ENCODE results near the gene CTU1.

Gene CTU1

GRCh38 chr19:51140441-51140840, 32.2 kb upstream of the CTU1 start:
- no peak overlapping the region for H3K4me3 ChIP-seq (ENCODE audit: low read depth, low read length)
- in situ Hi-C loops (cut with HindIII; ENCODE audit: low sequenced_read_pairs), result no loop called here

GRCh38 chr19:51139299-51140014, 31.2 kb upstream of the CTU1 start:
- no peak for DNase-seq (ENCODE audit: low read depth, low spot score)
- TF ChIP-seq CTCF (IDR thresholded peaks at IDR 0.05; ENCODE audit: low read depth, low read length), result no peak
- in situ Hi-C loops (cut with HindIII; ENCODE audit: low sequenced_read_pairs), result no loop called here
- no peak overlapping the region for H3K4me3 ChIP-seq (ENCODE audit: low read depth, low read length)

More at GRCh38 chr19:51140441-51140840, 32.2 kb upstream of the CTU1 start:
- TF ChIP-seq CTCF (IDR thresholded peaks at IDR 0.05; ENCODE audit: low read depth, low read length), result no peak
- DNase-seq (ENCODE audit: low read depth, low spot score), result no peak

DNA sequence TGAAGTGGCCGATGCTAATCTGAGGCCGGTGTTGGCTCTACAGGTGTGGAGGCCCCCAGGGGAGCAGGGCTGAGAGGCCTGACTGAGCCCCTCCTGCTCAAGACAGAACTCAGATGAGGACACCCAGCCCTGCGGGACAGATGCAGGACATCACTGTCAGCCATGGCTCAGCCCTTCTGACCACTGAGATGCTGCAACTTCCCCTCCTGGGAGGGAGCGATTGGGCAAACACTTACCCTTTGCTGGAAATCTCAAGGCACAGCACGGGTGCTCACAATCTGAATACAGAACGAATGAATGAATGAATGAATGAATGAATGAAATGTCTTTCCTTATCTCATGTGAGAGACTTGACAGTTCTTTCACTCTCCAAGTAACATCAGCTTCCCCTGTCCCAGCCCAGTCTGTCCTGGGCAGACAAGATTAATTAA, 30.4 kb upstream of the CTU1 start:
- no peak overlapping the region for H3K4me3 ChIP-seq (ENCODE audit: low read depth, low read length)
- no peak for DNase-seq (ENCODE audit: low read depth, low spot score)
- in situ Hi-C loops (cut with HindIII; ENCODE audit: low sequenced_read_pairs), result no loop called here
- TF ChIP-seq CTCF (IDR thresholded peaks at IDR 0.05; ENCODE audit: low read depth, low read length), result no peak

- no peak for TF ChIP-seq CTCF (IDR thresholded peaks at IDR 0.05; ENCODE audit: low read depth, low read length)
Observed at GRCh38 chr19:51137792-51138425, 29.7 kb upstream of the CTU1 start.

GRCh38 chr19:51136851-51137551, 28.8 kb upstream of the CTU1 start:
- no peak for DNase-seq (ENCODE audit: low read depth, low spot score)
- no peak for TF ChIP-seq CTCF (IDR thresholded peaks at IDR 0.05; ENCODE audit: low read depth, low read length)
- H3K4me3 ChIP-seq (ENCODE audit: low read depth, low read length), result no peak overlapping the region
- in situ Hi-C loops (cut with HindIII; ENCODE audit: low sequenced_read_pairs), result no loop called here

More at GRCh38 chr19:51137792-51138425, 29.7 kb upstream of the CTU1 start:
- DNase-seq (ENCODE audit: low read depth, low spot score), result no peak
- in situ Hi-C loops (cut with HindIII; ENCODE audit: low sequenced_read_pairs), result no loop called here
- H3K4me3 ChIP-seq (ENCODE audit: low read depth, low read length), result no peak overlapping the region

GRCh38 chr19:51135986-51136762, 28.0 kb upstream of the CTU1 start:
- no peak overlapping the region for H3K4me3 ChIP-seq (ENCODE audit: low read depth, low read length)
- in situ Hi-C loops (cut with HindIII; ENCODE audit: low sequenced_read_pairs), result no loop called here
- TF ChIP-seq CTCF (IDR thresholded peaks at IDR 0.05; ENCODE audit: low read depth, low read length), result no peak
- DNase-seq (ENCODE audit: low read depth, low spot score), result no peak
